GM23248 (cell line): ENCODE data around the gene SPATA31E1.
"Not testable (repeated sequence)": the region's sequence is repeated elsewhere in the genome, so short reads cannot be mapped to it uniquely, and the experiment has no call there.

Source experiments
- EZH2 ChIP-seq: fragments of 200-600 bp; sonication (generic); IDR thresholded peaks from 2 replicates; pipeline ENCODE4 v1.6.1; 2018; ENCODE audit warnings: antibody characterized with exemption, mild to moderate bottlenecking; ENCODE audit not compliant: insufficient read depth, poor library complexity, severe bottlenecking
- EZH2phosphoT487 ChIP-seq: fragments of 200-600 bp; sonication (generic); IDR thresholded peaks from 2 replicates; pipeline ENCODE4 v1.6.1; 2018; ENCODE audit warnings: antibody characterized with exemption, moderate library complexity, mild to moderate bottlenecking, low read depth; ENCODE audit not compliant: insufficient read depth

GRCh38 chr9:87924851-87925250 is 42.2 kb downstream of the SPATA31E1 start:
- not testable (repeated sequence) for TF ChIP-seq EZH2, EZH2phosphoT487
